Mammary epithelial cell (primary cell): ENCODE data around the gene AEBP1.

Experiments used
- EZH2 ChIP-seq: IDR thresholded peaks from 2 replicates; pipeline ENCODE4 v1.6.1; 2012; ENCODE audit warnings: low read length, inconsistent platforms, borderline replicate concordance
- TF ChIP-seq, protein P1 (sequence below), 2 donors: IDR thresholded peaks in 1 of 2; conservative IDR thresholded peaks in 1 of 2; 2 replicates each; pipeline ENCODE4 v1.5.1; 2011 to 2012; ENCODE audit warnings: inconsistent platforms in 2 of 2, low read length in 2 of 2, mild to moderate bottlenecking in 2 of 2, control low read depth in 1 of 2, low read depth in 1 of 2; ENCODE audit not compliant: insufficient read depth in 1 of 2; ENCODE audit errors: extremely low read depth in 1 of 2

DNA sequence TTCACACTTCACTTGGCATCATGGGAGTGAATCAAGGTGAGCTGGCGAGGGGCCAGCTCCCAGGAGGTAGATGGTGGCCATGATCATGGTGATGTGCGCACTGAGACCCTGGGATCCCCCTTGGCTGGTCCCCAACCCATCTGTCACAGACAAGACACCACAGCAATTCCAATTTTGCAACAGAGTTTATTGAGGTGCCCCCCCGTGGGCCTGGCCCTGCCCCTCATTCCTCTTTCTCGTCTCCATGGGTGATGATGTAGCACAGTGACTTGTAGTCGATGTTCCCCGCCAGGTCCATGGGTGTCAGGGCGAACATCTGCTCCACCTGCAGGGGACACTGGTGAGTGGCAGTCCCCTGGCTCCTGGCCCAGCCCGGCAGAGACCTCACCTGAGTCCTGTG is 34.6 kb downstream of the AEBP1 start:
- TF ChIP-seq, protein P1, sequence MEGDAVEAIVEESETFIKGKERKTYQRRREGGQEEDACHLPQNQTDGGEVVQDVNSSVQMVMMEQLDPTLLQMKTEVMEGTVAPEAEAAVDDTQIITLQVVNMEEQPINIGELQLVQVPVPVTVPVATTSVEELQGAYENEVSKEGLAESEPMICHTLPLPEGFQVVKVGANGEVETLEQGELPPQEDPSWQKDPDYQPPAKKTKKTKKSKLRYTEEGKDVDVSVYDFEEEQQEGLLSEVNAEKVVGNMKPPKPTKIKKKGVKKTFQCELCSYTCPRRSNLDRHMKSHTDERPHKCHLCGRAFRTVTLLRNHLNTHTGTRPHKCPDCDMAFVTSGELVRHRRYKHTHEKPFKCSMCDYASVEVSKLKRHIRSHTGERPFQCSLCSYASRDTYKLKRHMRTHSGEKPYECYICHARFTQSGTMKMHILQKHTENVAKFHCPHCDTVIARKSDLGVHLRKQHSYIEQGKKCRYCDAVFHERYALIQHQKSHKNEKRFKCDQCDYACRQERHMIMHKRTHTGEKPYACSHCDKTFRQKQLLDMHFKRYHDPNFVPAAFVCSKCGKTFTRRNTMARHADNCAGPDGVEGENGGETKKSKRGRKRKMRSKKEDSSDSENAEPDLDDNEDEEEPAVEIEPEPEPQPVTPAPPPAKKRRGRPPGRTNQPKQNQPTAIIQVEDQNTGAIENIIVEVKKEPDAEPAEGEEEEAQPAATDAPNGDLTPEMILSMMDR (conservative IDR thresholded peaks at IDR 0.05 in 1 of 2, IDR thresholded peaks at IDR 0.05 in 1 of 2; ENCODE audit: extremely low read depth in 1 of 2, insufficient read depth in 1 of 2, low read depth in 1 of 2, low read length in 2 of 2), result no peak
- no peak for TF ChIP-seq EZH2
